DND-41 (cell line): ENCODE measurements around the gene B3GLCT.

Experiments
- ATAC-seq: fragments of 200-7000 bp; cut with Tn5 transposase; 3 replicates; pipeline ENCODE4 v1.9.1; 2021; ENCODE audit warnings: low read depth; ENCODE audit not compliant: insufficient read depth
- DNase-seq: peaks from one replicate; pipeline ENCODE4 v3.0.0-alpha.2; 2020
- H2AFZ ChIP-seq: 2 replicates; pipeline ENCODE4 v1.6.0; 2012; ENCODE audit warnings: low read depth, low read length
- H3K27ac ChIP-seq: 2 replicates; pipeline ENCODE4 v1.5.1; 2012; ENCODE audit warnings: low read length, inconsistent platforms
- H3K27me3 ChIP-seq: fragments of 200-600 bp; sonication (generic); 2 replicates; pipeline ENCODE4 v1.6.0; 2012; ENCODE audit warnings: low read length, mild to moderate bottlenecking, inconsistent platforms; ENCODE audit not compliant: insufficient read depth, poor library complexity
- H3K36me3 ChIP-seq: 2 replicates; pipeline ENCODE4 v1.5.1; 2012; ENCODE audit warnings: low read length, inconsistent platforms; ENCODE audit not compliant: insufficient read depth
- H3K4me1 ChIP-seq: 2 replicates; pipeline ENCODE4 v1.5.1; 2012; ENCODE audit warnings: mild to moderate bottlenecking, low read length; ENCODE audit not compliant: insufficient read depth
- H3K4me2 ChIP-seq: 2 replicates; pipeline ENCODE4 v1.6.0; 2012; ENCODE audit warnings: mild to moderate bottlenecking, moderate library complexity, low read length, inconsistent platforms; ENCODE audit not compliant: insufficient read depth
- H3K4me3 ChIP-seq, 2 experiments: fragments of 200-600 bp in 1 of 2; shearing (Covaris generic) in 1 of 2; 2 replicates each; pipeline ENCODE4 v1.5.1; 2012 to 2016; ENCODE audit warnings: inconsistent platforms in 2 of 2, low read length in 2 of 2, mild to moderate bottlenecking in 2 of 2, low read depth in 1 of 2, moderate library complexity in 1 of 2
- H3K79me2 ChIP-seq: 2 replicates; pipeline ENCODE4 v1.6.0; 2012; ENCODE audit warnings: low read length, inconsistent platforms; ENCODE audit not compliant: insufficient read depth
- H3K9ac ChIP-seq: 2 replicates; pipeline ENCODE4 v1.6.0; 2012; ENCODE audit warnings: low read depth, mild to moderate bottlenecking, inconsistent platforms, low read length, moderate library complexity
- H3K9me3 ChIP-seq: 2 replicates; pipeline ENCODE4 v1.5.1; 2012; ENCODE audit warnings: low read length, moderate library complexity, mild to moderate bottlenecking, inconsistent platforms; ENCODE audit not compliant: insufficient read depth, severe bottlenecking
- H4K20me1 ChIP-seq: 2 replicates; pipeline ENCODE4 v1.6.0; 2012; ENCODE audit warnings: low read length; ENCODE audit not compliant: insufficient read depth
- CTCF ChIP-seq: IDR thresholded peaks from 2 replicates; pipeline ENCODE4 v1.5.1; 2012; ENCODE audit warnings: borderline replicate concordance, low read length, moderate library complexity, mild to moderate bottlenecking; ENCODE audit not compliant: poor library complexity, severe bottlenecking; ENCODE audit errors: extremely low read depth
- EZH2 ChIP-seq: IDR thresholded peaks from 3 replicates; pipeline ENCODE4 v1.6.1; 2012; ENCODE audit warnings: borderline replicate concordance, low read depth, mild to moderate bottlenecking, moderate library complexity, low read length, inconsistent platforms; ENCODE audit not compliant: severe bottlenecking

The B3GLCT gene

GRCh38 chr13:31224963-31225559 lies 25.3 kb downstream of the B3GLCT start:
- no peaks in the 10 kb centered on the region for H3K9me3 ChIP-seq
- H3K27me3 ChIP-seq, result no peaks in the 10 kb centered on the region
- H3K9ac ChIP-seq, result no peak overlapping the region
- H3K4me1 ChIP-seq, result no peaks in the 10 kb centered on the region
- DNase-seq (no peak), ATAC-seq (no peak)
- no peak overlapping the region for H2AFZ ChIP-seq
- H3K27ac ChIP-seq, result no peak overlapping the region
- H3K4me3 ChIP-seq, result no peak overlapping the region
- 0 out of 2 replicates have a peak, but pooled peaks cover 6% of the 10 kb centered on the region for H3K36me3 ChIP-seq
- H3K4me2 ChIP-seq, result no peak overlapping the region
- H4K20me1 ChIP-seq, result no peaks in the 10 kb centered on the region
- no peaks in the 10 kb centered on the region for H3K79me2 ChIP-seq
- TF ChIP-seq EZH2 (no peak), CTCF (no peak)

GRCh38 chr13:31225998-31226675 lies 26.4 kb downstream of the B3GLCT start:
- Histone ChIP-seq H3K27me3 (no peaks in the 10 kb centered on the region), H3K36me3 (peaks cover 6% of the 10 kb centered on the region; the same call in 1 of the 2 replicates), H4K20me1 (no peaks in the 10 kb centered on the region), H2AFZ (no peak overlapping the region), H3K9me3 (no peaks in the 10 kb centered on the region), H3K79me2 (no peaks in the 10 kb centered on the region), H3K4me2 (no peak overlapping the region), H3K27ac (no peak overlapping the region), H3K4me1 (no peaks in the 10 kb centered on the region), H3K4me3 (no peak overlapping the region), H3K9ac (no peak overlapping the region)
- no peak for TF ChIP-seq EZH2
- no peak for TF ChIP-seq CTCF
- DNase-seq (no peak), ATAC-seq (no peak)

- H3K36me3 ChIP-seq, result peaks cover 6% of the 10 kb centered on the region; the same call in 1 of the 2 replicates
- H3K79me2 ChIP-seq, result no peaks in the 10 kb centered on the region
- TF ChIP-seq CTCF (no peak), EZH2 (no peak)
- DNase-seq (no peak), ATAC-seq (no peak)
- H2AFZ ChIP-seq, result no peak overlapping the region
- H3K9ac ChIP-seq, result no peak overlapping the region
- H3K4me2 ChIP-seq, result no peak overlapping the region
- H4K20me1 ChIP-seq, result no peaks in the 10 kb centered on the region
- no peak overlapping the region for H3K4me3 ChIP-seq
- H3K4me1 ChIP-seq, result no peaks in the 10 kb centered on the region
- H3K9me3 ChIP-seq, result no peaks in the 10 kb centered on the region
- no peak overlapping the region for H3K27ac ChIP-seq
- H3K27me3 ChIP-seq, result no peaks in the 10 kb centered on the region
Observed at GRCh38 chr13:31227063-31227462, 27.3 kb downstream of the B3GLCT start.
